ENCODE data around the gene PIWIL1.

Gene PIWIL1

DNA sequence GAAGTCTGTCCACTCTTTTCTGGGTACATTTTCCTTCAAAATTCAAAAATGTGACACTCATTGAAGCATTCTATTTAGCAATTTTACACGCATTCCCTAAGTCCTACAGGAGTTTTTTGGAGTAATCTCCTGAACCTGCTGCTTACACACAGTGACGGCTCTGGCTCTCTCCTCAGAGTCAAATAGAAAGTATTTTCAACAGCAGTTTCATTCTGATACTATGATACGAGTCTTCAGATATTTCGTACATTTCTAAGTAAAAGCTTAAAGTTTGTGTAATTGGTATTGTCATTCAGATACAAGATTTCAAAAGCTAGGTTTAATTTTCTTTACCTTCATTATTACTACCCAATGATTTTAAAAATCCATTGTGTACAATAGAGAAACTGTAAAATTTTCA lies 36.4 kb downstream of the PIWIL1 start:
- no peak for DNase-seq (ENCODE audit: low read depth)

DNA sequence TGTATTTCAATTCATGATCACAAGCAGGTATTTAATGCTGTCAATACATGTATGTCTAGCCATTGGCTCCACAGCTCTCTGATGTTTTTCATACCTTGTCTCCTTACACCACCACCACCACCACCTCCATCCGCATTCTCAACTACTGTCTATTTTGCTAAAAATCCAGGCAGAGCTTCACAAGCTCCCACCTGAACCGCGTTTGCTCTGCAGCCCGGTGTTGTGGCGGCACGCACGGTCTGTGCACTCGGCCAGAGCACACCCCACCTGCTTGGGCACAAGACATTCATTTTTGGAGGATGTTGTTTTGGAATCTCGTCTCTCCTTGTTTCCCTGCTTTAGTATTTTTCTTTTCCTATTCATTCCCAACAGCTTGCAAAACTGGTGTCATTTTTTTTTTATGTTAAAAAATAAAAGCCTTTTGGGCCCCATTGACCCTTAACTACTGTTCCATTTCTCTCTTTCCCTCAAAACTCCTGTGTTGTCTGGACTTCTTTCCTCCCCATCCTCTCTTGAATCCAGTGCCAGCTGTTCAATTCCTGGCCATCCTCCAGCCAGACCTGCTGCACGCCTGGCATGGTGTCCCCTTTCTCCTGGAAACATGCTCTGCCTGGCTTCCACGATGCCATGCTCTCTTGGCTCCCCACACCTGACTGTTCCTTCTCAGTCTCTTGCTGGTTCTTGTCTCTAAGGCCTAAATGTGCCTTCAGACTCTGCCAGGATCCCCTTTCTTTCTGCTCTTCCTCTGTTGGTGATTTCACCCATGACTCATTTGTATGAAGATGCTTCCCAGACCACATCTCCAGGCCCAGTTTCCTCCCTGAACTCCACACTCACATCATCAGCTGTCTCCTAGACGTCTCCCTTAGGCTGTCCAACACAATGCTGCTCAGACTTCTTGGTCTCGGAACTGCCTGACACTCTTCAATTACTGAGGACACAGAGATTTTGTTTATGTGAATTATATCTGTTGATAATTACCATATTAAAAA lies 37.9 kb downstream of the PIWIL1 start:
- no peak for DNase-seq (ENCODE audit: low read depth)

DNA sequence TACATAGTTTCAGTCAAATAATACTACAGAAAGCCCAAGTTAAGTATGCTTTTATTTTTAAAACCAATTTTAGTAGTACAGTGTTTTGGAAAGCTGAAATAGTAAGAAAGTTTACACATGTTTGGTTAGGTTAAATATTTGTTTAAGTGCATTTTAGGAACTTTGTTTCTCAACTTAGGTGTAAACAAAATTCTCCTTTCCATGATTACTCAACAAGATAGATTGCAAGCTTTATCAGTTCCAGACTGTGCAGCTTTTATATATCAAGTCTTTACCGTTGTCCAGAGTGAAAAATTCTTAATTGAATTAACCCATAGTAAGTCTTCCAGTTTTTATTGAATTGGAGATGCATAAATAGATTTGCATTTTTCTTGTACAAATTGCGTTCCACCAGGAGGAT lies 45.1 kb downstream of the PIWIL1 start:
- no peak for DNase-seq (ENCODE audit: low read depth)

DNA sequence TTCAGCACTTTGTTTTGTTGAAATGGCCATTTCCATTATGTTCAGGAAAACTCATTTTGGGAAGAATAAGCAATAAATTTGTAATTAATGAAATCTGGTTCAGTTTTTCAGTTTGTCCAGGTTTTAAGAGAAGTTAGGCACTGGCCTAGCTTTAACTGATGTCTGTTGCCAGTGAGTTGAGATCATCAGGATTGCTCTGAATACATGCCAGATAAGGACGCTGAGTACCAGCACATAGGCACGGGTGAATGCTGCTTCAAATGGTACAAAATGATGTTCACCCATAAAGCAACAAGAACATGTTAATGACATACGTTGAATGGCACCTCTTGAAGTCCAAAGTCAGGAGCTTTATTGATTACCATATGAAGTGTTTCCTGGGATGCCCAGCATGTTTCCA lies 46.5 kb downstream of the PIWIL1 start:
- no peak for DNase-seq (ENCODE audit: low read depth)

DNA sequence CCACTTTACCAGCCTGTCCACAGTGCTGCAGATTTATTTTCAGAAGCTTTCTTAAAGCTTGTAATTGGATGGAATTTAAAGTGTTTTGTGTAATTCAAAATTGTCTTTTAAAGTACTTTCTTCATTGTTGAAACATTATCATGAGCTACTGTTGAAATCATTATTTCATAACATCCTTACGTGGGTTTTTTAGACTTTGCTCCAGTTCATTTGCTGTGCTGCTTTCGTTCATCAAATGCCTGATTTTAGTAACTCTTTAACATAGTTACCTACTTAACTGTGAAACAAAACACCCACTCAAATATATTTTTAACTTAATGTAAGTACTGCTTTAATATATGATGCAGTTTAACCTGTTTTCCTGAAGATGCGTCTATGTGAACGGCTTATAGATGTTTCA lies 47.5 kb downstream of the PIWIL1 start:
- DNase-seq (ENCODE audit: low read depth), result no peak

DNA sequence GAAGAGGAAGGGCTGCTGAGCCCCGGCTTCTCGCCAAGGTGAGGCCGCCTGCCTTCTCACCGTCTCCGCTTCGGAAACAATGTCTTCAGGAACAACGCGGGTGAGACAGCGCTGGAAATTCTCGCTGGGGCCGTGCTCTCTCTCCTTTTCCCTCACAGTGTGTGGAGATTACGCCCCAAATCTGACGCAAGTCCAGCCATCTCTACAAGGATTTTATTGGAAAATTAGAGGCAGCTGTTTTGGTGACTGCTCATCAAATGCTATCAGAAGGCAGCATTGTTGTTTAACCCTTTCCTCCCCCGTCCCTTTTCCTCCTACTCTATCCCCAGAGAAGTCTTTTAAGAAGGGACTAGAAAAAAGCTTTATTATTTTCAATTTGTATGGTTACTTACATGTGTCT lies 53.5 kb downstream of the PIWIL1 start:
- DNase-seq (ENCODE audit: low read depth), result no peak

DNA sequence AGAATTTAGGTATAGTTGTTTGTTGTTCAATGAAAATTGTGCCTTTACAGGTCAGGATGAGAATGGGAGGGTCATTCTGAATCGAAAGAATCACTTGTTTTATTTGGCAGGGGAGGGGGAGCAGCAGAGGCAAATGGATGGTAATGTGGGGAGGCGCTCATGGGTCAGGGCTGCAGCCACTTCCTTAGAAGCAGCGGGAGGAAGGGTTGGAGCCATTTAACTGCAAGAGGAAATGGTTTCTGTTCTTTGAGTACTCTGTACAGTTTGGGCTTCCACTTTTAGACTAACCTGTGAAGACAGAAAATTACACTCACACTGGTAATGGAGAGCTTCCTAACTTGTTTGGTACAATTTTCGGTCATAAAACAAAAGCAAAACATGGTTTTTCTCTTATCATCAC lies 57.2 kb downstream of the PIWIL1 start:
- DNase-seq (ENCODE audit: low read depth), result no peak

DNA sequence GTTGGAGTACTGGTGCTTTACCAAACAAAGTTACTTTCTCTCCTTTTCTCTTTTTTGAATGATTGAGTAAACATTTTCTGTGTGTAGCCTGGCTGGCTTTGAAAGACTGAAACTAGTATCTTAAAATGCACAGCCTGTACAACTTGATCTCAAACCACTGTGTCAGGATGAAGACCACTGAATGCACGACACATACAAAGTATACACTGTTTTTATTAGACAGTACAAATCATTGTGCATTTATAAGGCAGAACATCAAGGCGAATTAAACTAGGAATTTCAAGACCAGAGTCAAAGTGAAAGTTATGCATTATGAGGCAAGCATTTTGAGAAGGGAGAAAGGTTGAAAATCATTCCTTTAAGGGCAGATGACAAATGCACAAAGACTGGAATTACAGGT lies 59.0 kb downstream of the PIWIL1 start:
- no peak for DNase-seq (ENCODE audit: low read depth)

DNA sequence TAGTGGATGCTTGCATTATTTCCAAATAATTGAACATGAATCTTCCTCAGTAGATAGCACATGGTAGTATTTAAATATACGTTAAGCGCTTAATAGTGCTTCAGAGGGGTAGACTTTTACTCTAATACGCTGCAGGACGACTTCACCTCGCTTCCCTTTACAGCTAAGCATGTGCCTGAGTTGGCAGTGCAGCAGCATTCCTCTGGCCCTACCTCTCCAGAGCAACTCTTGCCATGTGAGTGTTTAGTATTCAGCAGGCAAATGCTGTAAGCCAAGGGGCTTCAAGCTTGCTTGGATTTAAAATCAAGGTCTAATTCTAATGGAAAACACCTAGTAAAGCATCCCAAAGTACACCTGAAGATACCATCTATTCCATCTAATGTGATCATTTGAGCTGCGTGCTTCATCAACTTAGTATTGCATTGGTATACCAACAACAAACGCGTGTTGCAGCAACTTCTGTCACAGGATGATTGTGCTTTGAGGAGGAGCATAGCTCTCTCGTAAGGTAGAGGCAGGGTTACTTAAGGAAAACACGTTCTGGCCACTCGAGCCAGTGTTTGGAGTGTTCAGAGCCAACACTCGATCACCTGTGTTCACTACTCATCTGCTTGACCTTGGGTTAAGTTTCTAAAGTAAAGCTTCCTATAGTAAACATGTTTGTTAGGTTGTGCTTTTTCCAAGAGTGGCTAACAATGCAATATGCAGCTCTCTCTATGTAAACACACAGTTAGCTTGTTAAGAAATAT lies 60.6 kb downstream of the PIWIL1 start:
- DNase-seq (ENCODE audit: low read depth), result no peak

DNA sequence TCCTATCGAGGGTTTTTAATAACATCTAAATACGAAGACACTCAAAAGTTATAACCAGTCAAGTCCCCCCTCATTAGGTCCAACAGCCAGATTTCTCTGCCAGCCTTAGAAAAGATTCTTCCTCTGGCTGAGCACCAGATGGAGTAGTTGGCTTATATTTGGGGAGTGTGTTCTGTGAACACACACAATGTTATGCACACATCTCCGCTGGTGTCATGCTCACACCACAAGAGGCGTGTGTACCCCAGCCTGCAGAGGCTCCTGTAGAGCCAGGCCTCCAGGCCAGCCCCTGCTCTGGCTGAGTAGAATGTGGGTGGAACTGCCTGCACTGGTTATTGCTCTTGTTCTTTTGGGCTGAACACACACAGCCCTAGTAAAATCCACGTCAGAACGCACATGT lies 64.0 kb downstream of the PIWIL1 start:
- DNase-seq (ENCODE audit: low read depth), result no peak

DNA sequence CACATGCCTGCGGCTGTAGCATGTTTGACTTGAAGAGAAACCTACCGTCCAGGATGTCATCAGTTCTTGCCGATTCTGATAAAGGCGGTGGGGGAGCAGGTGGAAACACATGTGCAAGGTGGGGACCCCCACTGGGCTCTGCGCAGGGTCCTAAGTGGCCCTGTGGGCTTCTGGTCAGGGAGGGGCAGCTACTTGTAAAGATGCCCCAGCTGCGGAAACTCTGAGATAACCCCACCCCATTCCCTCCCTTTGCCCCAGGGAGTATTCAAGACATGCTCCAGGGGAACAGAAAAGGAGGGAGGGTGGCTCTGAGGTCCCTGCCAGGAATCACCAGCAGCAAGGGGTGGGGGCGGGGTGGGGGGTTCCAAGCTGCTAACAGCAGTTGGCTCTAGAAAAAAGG lies 67.6 kb downstream of the PIWIL1 start:
- DNase-seq (ENCODE audit: low read depth), result no peak

DNA sequence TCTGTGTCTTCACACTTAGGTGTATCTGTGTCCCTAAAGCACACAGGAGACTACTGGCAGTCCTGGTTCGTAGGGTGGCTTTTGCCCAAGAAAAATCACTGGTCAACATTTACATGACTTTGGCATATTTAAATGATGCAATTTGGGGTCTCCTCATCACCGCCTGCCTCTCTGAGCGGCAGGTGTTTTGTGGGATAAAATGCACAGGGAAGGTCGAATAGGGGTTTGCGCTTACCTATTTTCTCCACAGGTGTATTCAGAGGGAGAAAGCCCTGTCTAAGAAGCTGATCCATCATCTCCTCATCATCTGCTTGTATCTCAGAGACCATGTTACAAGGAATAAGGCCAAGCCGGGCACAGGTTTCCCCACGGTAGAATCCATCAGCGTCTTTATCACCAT lies 74.7 kb downstream of the PIWIL1 start:
- no peak for DNase-seq (ENCODE audit: low read depth)

DNA sequence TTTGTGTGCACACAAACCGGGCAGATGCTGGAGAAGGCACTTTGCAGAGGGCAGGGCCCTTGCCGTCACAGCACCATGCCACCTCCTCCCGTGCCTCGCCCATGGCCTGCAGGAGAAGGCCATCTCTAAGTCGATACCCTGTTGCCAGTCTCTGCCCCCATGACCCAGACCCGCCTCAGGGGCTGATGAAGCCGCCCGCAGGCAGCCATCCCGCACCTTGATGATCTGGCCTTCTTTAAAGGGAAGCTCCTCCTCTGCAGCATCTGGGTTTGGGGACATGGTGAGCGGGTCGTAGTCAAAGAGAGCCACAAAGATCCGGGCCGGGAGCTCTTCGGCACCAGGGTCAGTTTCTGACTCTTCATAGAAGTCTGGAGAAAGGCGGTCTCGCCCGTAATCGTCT lies 76.2 kb downstream of the PIWIL1 start:
- no peak for DNase-seq (ENCODE audit: low read depth)

DNA sequence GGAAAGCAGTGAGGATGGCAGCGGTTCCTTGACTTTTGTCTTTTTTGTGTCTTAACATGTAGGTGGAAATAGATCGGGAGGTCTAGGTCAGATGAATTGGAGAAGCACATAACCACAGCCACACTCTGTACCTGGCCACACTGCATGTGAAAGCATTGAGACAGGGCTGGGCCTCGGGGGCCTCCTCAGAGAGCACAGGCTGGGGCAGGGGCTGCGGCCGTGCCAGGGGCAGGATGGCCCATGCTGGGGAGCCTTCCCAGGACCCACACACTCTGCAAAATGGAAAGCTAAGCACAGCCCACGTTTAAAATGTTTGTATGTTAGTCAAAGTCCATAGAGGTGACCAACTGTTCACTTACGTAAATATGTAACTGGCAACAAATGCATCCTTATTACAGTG lies 76.7 kb downstream of the PIWIL1 start:
- no peak for DNase-seq (ENCODE audit: low read depth)

DNA sequence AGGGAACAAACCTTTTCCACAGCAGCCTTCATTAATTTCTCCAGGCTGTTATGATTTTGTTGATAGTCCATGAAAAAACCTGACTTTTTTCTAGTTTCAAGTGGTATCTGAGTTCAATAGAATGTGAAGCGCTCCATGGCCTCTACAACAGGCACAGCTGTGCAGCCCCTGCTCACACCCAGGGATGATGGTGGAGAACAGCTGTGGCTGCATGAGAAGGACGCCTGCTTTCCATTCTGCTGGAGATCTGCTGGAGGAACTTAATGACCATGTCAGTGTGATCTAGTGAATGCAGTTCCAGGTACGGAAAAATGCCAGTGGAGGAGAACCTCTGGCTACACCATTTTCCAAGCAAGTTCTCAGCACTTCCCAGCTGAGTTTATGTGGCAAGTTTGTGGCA lies 80.6 kb downstream of the PIWIL1 start:
- no peak for DNase-seq (ENCODE audit: low read depth)

DNA sequence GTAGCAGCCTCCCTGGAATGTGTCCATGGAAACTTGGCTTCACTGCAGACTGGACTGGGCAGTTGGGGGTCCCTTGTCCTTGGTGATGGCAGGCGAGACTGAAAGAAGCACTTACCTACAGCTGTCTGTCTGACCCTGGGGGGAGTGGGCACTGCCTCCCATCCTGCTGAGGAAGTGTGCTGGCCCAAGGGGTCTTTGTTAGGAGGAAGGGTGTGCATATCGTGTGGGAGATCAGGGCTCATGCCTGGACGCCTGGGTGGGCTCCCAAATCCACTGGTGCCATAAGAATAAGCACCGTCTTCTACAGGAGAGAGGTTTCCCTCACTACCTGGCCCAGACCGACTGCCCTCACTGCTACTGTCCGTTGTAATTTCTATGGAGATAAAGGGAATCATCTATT lies 81.4 kb downstream of the PIWIL1 start:
- no peak for DNase-seq (ENCODE audit: low read depth)

DNA sequence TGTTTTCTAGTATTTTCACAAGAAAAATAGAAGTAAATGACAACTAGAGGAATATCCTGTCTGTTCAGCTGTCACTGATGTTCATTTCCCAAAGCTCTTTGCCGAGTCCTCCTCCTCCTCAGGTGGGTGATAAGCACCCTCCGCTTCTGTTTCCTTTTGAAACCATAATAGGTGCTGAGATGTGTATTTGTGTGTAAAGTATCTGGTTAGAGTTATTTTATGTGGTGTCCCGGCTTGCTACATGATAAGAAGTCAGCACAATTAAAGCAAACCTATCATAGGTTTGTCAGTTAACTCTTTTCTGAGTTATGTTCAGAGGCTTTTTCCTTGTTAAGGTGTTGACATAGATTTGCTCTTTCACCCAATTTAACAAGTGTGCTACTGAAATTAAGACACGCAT lies 82.4 kb downstream of the PIWIL1 start:
- no peak for DNase-seq (ENCODE audit: low read depth)

DNA sequence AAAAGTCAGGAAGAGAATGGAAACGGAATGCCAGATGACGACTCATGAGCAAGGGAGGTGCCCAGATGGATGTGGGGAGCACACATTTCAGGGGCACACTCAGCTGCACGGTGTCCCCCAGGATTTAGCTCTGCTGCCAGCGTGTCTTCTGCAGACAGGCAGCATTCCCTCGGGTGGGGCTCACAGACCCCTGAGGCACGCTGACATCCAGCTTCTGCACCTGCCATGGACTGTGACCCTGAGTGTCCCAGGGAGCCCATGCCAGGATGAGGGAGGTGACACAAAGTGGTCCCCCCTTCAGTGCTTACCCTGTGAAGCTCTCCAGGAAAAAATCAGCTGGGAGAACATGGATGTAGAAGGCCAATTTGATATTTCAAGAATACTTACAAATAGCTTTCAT lies 84.2 kb downstream of the PIWIL1 start:
- DNase-seq (ENCODE audit: low read depth), result no peak

Data from non-pigmented ciliary epithelial cell (primary cell).